Lung (tissue), 12 donors: ENCODE data around the gene CEP128. TPM values are rescaled to one million over a fixed set of nuclear protein-coding genes. Genes with fewer than 3 reads are reported as not detected.
A peak's percentile ranks its signal among the peaks of the same experiment; 100 is the strongest.

Source experiments
- ATAC-seq: fragments of 200-7000 bp; cut with Tn5 transposase; one replicate; pipeline ENCODE4 v1.9.1; 2020; ENCODE audit warnings: moderate number of reproducible peaks; ENCODE audit not compliant: insufficient read depth, low FRiP score
- DNase-seq, 3 donors: peaks; one replicate each; pipeline ENCODE4 v3.0.0-alpha.2; 2013 to 2017
- H3K27ac ChIP-seq, 2 donors: one replicate each; pipeline ENCODE4 v1.5.1; 2013; ENCODE audit warnings: mild to moderate bottlenecking in 2 of 2, moderate library complexity in 2 of 2, control low read depth in 1 of 2, inconsistent platforms in 1 of 2, low read depth in 1 of 2, low read length in 1 of 2
- H3K27me3 ChIP-seq, 3 donors: one replicate each; pipeline ENCODE4 v1.5.1; 2013; ENCODE audit warnings: low read length in 2 of 3; ENCODE audit not compliant: control insufficient read depth in 3 of 3, insufficient read depth in 3 of 3
- H3K36me3 ChIP-seq, 4 donors: one replicate each; pipeline ENCODE4 v1.5.1; 2013; ENCODE audit warnings: low read length in 4 of 4, mild to moderate bottlenecking in 1 of 4, moderate library complexity in 1 of 4; ENCODE audit not compliant: control insufficient read depth in 4 of 4, insufficient read depth in 4 of 4
- H3K4me1 ChIP-seq, 5 donors: one replicate each; pipeline ENCODE4 v1.5.1; 2013; ENCODE audit warnings: low read length in 5 of 5, mild to moderate bottlenecking in 2 of 5, moderate library complexity in 1 of 5; ENCODE audit not compliant: control insufficient read depth in 5 of 5, insufficient read depth in 5 of 5
- H3K4me3 ChIP-seq: one replicate; pipeline ENCODE4 v1.5.1; 2013; ENCODE audit warnings: mild to moderate bottlenecking, control low read depth, moderate library complexity
- H3K9ac ChIP-seq, 2 donors: one replicate each; pipeline ENCODE4 v1.5.1; 2013; ENCODE audit warnings: low read length in 2 of 2, control low read depth in 1 of 2; ENCODE audit not compliant: insufficient read depth in 1 of 2
- H3K9me3 ChIP-seq, 4 donors: one replicate each; pipeline ENCODE4 v1.5.1; 2013; ENCODE audit warnings: low read length in 3 of 4, mild to moderate bottlenecking in 1 of 4, moderate library complexity in 1 of 4; ENCODE audit not compliant: control insufficient read depth in 4 of 4, insufficient read depth in 3 of 4
- CTCF ChIP-seq: IDR thresholded peaks from 2 replicates; pipeline ENCODE4 v1.5.1; 2012; ENCODE audit warnings: mild to moderate bottlenecking; ENCODE audit errors: control extremely low read depth, extremely low read depth
- WGBS, 2 donors: extraction: QIAGEN DNeasy Blood & Tissue Kit; methylation state at CpG; one replicate each; pipeline ENCODE4 v1.1.7; 2013; 5-methylcytosine and 5-hydroxymethylcytosine counted together
- polyA plus RNA-seq, 2 donors: library from polyadenylated mRNA; stranded (reverse); fragments of 200-250 nt; gene quantifications; one replicate each; pipeline ENCODE4 v1.2.1, GENCODE V29; 2013
- total RNA-seq, 2 donors: library from RNA; depleted of rRNA in 1 of 2; stranded (reverse); fragments of >200 nt in 1 of 2; gene quantifications; one replicate each; pipeline ENCODE4 v1.2.1, GENCODE V29; 2014 to 2021
- donor health status: control.
- donor health status: control.
- donor health status: Bipolar disorder and iron deficiency.
- donor health status: healthy.
- donor health status: DM: yes; HTN: yes; CAD: no.

CEP128 gene
- total and polyA plus RNA-seq, 4 donors, result 1.1 to 12.0 (median 6.2) TPM

GRCh38 chr14:80535171-80535570, 406.4 kb downstream of the CEP128 start:
- H3K4me1 ChIP-seq, result peaks cover 0 to 6% (median 0%) of the 10 kb centered on the region in 5 donors
- peaks cover 0 to 2% (median 0%) of the 10 kb centered on the region in 4 donors for H3K9me3 ChIP-seq
- no peak overlapping the region for H3K4me3 ChIP-seq
- H3K27ac ChIP-seq, result no peak overlapping the region
- H3K36me3 ChIP-seq, result no peaks in the 10 kb centered on the region
- DNase-seq (peak in 2 of 3 donors; percentile 42 to 50), ATAC-seq (no peak)
- no peaks in the 10 kb centered on the region for H3K27me3 ChIP-seq
- 59 to 78% methylated on average over 4 of the region's 4 CpGs for WGBS, 2 donors
- no peak for TF ChIP-seq CTCF
- no peak overlapping the region for H3K9ac ChIP-seq

GRCh38 chr14:80523518-80524117, 417.9 kb downstream of the CEP128 start:
- DNase-seq, result no peak
- TF ChIP-seq CTCF, result no peak
- no peaks in the 10 kb centered on the region for H3K27me3 ChIP-seq
- no peaks in the 10 kb centered on the region for H3K4me1 ChIP-seq
- H3K9me3 ChIP-seq, result no peaks in the 10 kb centered on the region
- H3K4me3 ChIP-seq, result no peak overlapping the region
- H3K27ac ChIP-seq, result no peak overlapping the region
- no peak for ATAC-seq
- H3K9ac ChIP-seq, result no peak overlapping the region
- peaks cover 0 to 3% (median 0%) of the 10 kb centered on the region in 4 donors for H3K36me3 ChIP-seq

GRCh38 chr14:80522936-80523335, 418.6 kb downstream of the CEP128 start:
- H3K27ac ChIP-seq, result no peak overlapping the region
- H3K4me1 ChIP-seq, result no peaks in the 10 kb centered on the region
- no peaks in the 10 kb centered on the region for H3K27me3 ChIP-seq
- H3K9me3 ChIP-seq, result no peaks in the 10 kb centered on the region
- no peak for TF ChIP-seq CTCF
- DNase-seq (no peak), ATAC-seq (no peak)
- H3K4me3 ChIP-seq, result no peak overlapping the region
- peaks cover 0 to 3% (median 0%) of the 10 kb centered on the region in 4 donors for H3K36me3 ChIP-seq
- no peak overlapping the region for H3K9ac ChIP-seq

- ATAC-seq, result no peak
- H3K4me1 ChIP-seq, result no peaks in the 10 kb centered on the region
- H3K4me3 ChIP-seq, result no peak overlapping the region
- no peak overlapping the region for H3K9ac ChIP-seq
- H3K9me3 ChIP-seq, result peaks cover 0 to 3% (median 0%) of the 10 kb centered on the region in 4 donors
- H3K27me3 ChIP-seq, result no peaks in the 10 kb centered on the region
- H3K36me3 ChIP-seq, result peaks cover 0 to 3% (median under 1%) of the 10 kb centered on the region in 4 donors
- 82 to 95% methylated on average over 1 of the region's 1 CpG for WGBS, 2 donors
- no peak for DNase-seq
- no peak overlapping the region for H3K27ac ChIP-seq
- no peak for TF ChIP-seq CTCF
Measured at GRCh38 chr14:80522411-80522810, 419.1 kb downstream of the CEP128 start.
